Spleen (tissue), 11 donors: Measurements from ENCODE around the gene MUSTN1. TPM values are rescaled to one million over a fixed set of nuclear protein-coding genes. Genes with fewer than 3 reads are reported as not detected.

ENCODE experiments used
- microRNA-seq, 3 donors: library from miRNA; unstranded; fragments of <30 nt; microRNA quantifications; one replicate each; pipeline versions ENCODE4 to v1.1.0, GENCODE V29; 2019 to 2020
- polyA plus RNA-seq, 3 donors: library from polyadenylated mRNA; stranded (reverse); fragments of 200-250 nt; gene quantifications; one replicate each; pipeline ENCODE4 v1.2.1, GENCODE V29; 2013
- small RNA-seq, 4 donors: library from RNA; depleted of rRNA; stranded (forward); fragments of <200 nt; gene quantifications; one replicate each; pipeline ENCODE3, GENCODE V24; 2016
- total RNA-seq, 7 donors: library from RNA; depleted of rRNA in 3 of 7; stranded (reverse); fragments of >200 nt in 3 of 7; fragmentation: NEBNext Ultra II Directional in 4 of 7; extraction: Animal tissue kit (Norgen Biotek cat#: 25700) in 4 of 7; gene quantifications; one replicate each; pipeline versions ENCODE4 v1.1.0 to v1.2.1, GENCODE V29; 2016 to 2021
- donor health status: healthy with polysubstance abuse.
- donor health status: DM: no; HTN: no; CAD: no; lungs with moderate emphysema.
- donor health status: DM: no; HTN: no; CAD: no.
- donor health status: Bipolar disorder and iron deficiency.
- donor health status: healthy.
- donor health status: DM: no; HTN: no; CAD: no.
- donor health status: DM: yes; HTN: yes; CAD: no.

Gene MUSTN1
- total and polyA plus RNA-seq, 10 donors, result 2.5 to 17.8 (median 5.4) TPM; not detected in 2

Small RNA genes within 50 kb of the gene (microRNA-seq; reads per million reads assigned to microRNA genes)
- 0 to 0.36 (median 0) reads per million in 3 donors for gene MIR8064

Small RNA genes within 50 kb of the gene (small RNA-seq; reads per million reads assigned to genes)
- gene MIR8064 (0 reads per million in 4 donors), gene MUSTN1 (0 reads per million in 4 donors)

Other genes with a start within 250 kb of the MUSTN1 start
- gene PBRM1, start 149.1 kb downstream of the MUSTN1 start, total RNA-seq, result 100 to 1,000 TPM in 3 of 7 donors, 10 to 100 TPM in 4; 60.0 to 125 (median 82.8) TPM
- 10 to 100 TPM in 1 of 3 donors, 1 to 10 TPM in 2; 5.7 to 10.6 (median 6.2) TPM for gene PBRM1, start 149.1 kb downstream of the MUSTN1 start, polyA plus RNA-seq
- gene GNL3, start 149.0 kb downstream of the MUSTN1 start, total RNA-seq, result 10 to 100 TPM; 49.8 to 87.8 (median 67.3) TPM
- 10 to 100 TPM; 61.8 to 70.4 (median 68.0) TPM for gene GNL3, start 149.0 kb downstream of the MUSTN1 start, polyA plus RNA-seq
- 10 to 100 TPM; 23.5 to 53.9 (median 42.4) TPM for gene GLT8D1, start 129.2 kb downstream of the MUSTN1 start, total RNA-seq
- 10 to 100 TPM; 21.8 to 26.3 (median 25.1) TPM for gene GLT8D1, start 129.2 kb downstream of the MUSTN1 start, polyA plus RNA-seq
- 100 to 1,000 TPM in 3 of 7 donors, 10 to 100 TPM in 4; 56.5 to 154 (median 80.3) TPM for gene SPCS1, start 128.9 kb downstream of the MUSTN1 start, total RNA-seq
- gene SPCS1, start 128.9 kb downstream of the MUSTN1 start, polyA plus RNA-seq, result 100 to 1,000 TPM in 2 of 3 donors, 10 to 100 TPM in 1; 92.4 to 125 (median 122) TPM
- 10 to 100 TPM; 17.4 to 28.0 (median 26.3) TPM for gene NEK4, start 64.1 kb downstream of the MUSTN1 start, total RNA-seq
- 1 to 10 TPM; 3.2 to 5.5 (median 4.9) TPM for gene NEK4, start 64.1 kb downstream of the MUSTN1 start, polyA plus RNA-seq
- gene ITIH1, start 57.4 kb downstream of the MUSTN1 start, total RNA-seq, result 1 to 10 TPM in 4 of 7 donors, under 1 TPM in 3; 0.65 to 4.0 (median 1.5) TPM
- gene ITIH1, start 57.4 kb downstream of the MUSTN1 start, polyA plus RNA-seq, result 10 to 100 TPM in 1 of 3 donors, 1 to 10 TPM in 2; 4.4 to 11.4 (median 5.9) TPM
- 10 to 100 TPM in 6 of 7 donors, 1 to 10 TPM in 1; 8.0 to 53.7 (median 17.6) TPM for gene ITIH3, start 40.2 kb downstream of the MUSTN1 start, total RNA-seq
- gene ITIH3, start 40.2 kb downstream of the MUSTN1 start, polyA plus RNA-seq, result 10 to 100 TPM; 12.4 to 44.4 (median 15.2) TPM
- 10 to 100 TPM in 6 of 7 donors, 1 to 10 TPM in 1; 9.9 to 27.4 (median 20.1) TPM for gene ITIH4, start 4.3 kb downstream of the MUSTN1 start, total RNA-seq
- gene ITIH4, start 4.3 kb downstream of the MUSTN1 start, polyA plus RNA-seq, result 10 to 100 TPM; 10.4 to 54.2 (median 30.3) TPM
- gene STIMATE, start 62.5 kb upstream of the MUSTN1 start, total RNA-seq, result 10 to 100 TPM; 20.3 to 65.6 (median 40.6) TPM
- 10 to 100 TPM in 1 of 3 donors, 1 to 10 TPM in 2; 4.0 to 12.8 (median 5.5) TPM for gene STIMATE, start 62.5 kb upstream of the MUSTN1 start, polyA plus RNA-seq
- 10 to 100 TPM in 6 of 7 donors, 1 to 10 TPM in 1; 9.0 to 24.9 (median 14.0) TPM for gene SFMBT1, start 211.1 kb upstream of the MUSTN1 start, total RNA-seq
- 1 to 10 TPM; 3.0 to 3.5 (median 3.1) TPM for gene SFMBT1, start 211.1 kb upstream of the MUSTN1 start, polyA plus RNA-seq